ENCODE measurements around the gene OR10A6.

GRCh38 chr11:7941146-7941545 lies 10.1 kb upstream of the OR10A6 start:
- TF ChIP-seq CTCF (conservative IDR thresholded peaks at IDR 0.05; ENCODE audit: low read depth, low read length) (no peak), EZH2 (IDR thresholded peaks at IDR 0.05; ENCODE audit: borderline replicate concordance, low read depth, low read length, poor library complexity, severe bottlenecking) (no peak)

Data from A673 (cell line).